T-helper 9 cell (primary cell): ENCODE measurements around the gene TACSTD2.
"Not testable (repeated sequence)": the region's sequence is repeated elsewhere in the genome, so short reads cannot be mapped to it uniquely, and the experiment has no call there.

Experiments used
- DNase-seq: peaks from one replicate; pipeline ENCODE4 v3.0.0-alpha.2; 2020
- total RNA-seq, 2 donors: gene quantifications; one replicate each; lab custom pipeline; 2026; lab: John Stamatoyannopoulos, UW

The TACSTD2 gene
- total RNA-seq, result 0 to 0.14 reads per million in 2 donors

GRCh38 chr1:58576727-58577653 lies at the start of gene TACSTD2:
TSS of gene TACSTD2 (minus strand) at chr1:58577252. CDS start at chr1:58577156, 96 bp downstream.
- no peak for DNase-seq

- DNase-seq, result no peak
Observed at GRCh38 chr1:58626293-58626692, 49.2 kb upstream of the TACSTD2 start.

GRCh38 chr1:58623259-58623658 lies 46.2 kb upstream of the TACSTD2 start:
- DNase-seq, result not testable (repeated sequence)

GRCh38 chr1:58622571-58622970 lies 45.5 kb upstream of the TACSTD2 start:
- no peak for DNase-seq

- DNase-seq, result no peak
Observed at GRCh38 chr1:58621391-58621790, 44.3 kb upstream of the TACSTD2 start.

GRCh38 chr1:58620926-58621325 lies 43.9 kb upstream of the TACSTD2 start:
- DNase-seq, result no peak

GRCh38 chr1:58620259-58620658 lies 43.2 kb upstream of the TACSTD2 start:
- DNase-seq, result no peak

- DNase-seq, result no peak
Observed at GRCh38 chr1:58619286-58620054, 42.4 kb upstream of the TACSTD2 start.

- DNase-seq, result no peak
Observed at GRCh38 chr1:58618303-58618702, 41.3 kb upstream of the TACSTD2 start.

- no peak for DNase-seq
Observed at GRCh38 chr1:58611861-58612385, 34.9 kb upstream of the TACSTD2 start.

- DNase-seq, result no peak
Observed at GRCh38 chr1:58608945-58609344, 31.9 kb upstream of the TACSTD2 start.

GRCh38 chr1:58608297-58608696 lies 31.2 kb upstream of the TACSTD2 start:
- DNase-seq, result no peak

GRCh38 chr1:58607391-58607790 lies 30.3 kb upstream of the TACSTD2 start:
- no peak for DNase-seq

- DNase-seq, result not testable (repeated sequence)
Observed at GRCh38 chr1:58601921-58602320, 24.9 kb upstream of the TACSTD2 start.

- no peak for DNase-seq
Observed at GRCh38 chr1:58597996-58598395, 20.9 kb upstream of the TACSTD2 start.

GRCh38 chr1:58597076-58597475 lies 20.0 kb upstream of the TACSTD2 start:
- no peak for DNase-seq

- no peak for DNase-seq
Observed at GRCh38 chr1:58596631-58597052, 19.6 kb upstream of the TACSTD2 start.

GRCh38 chr1:58594546-58594945 lies 17.5 kb upstream of the TACSTD2 start:
- no peak for DNase-seq

- no peak for DNase-seq
Observed at GRCh38 chr1:58592522-58593134, 15.6 kb upstream of the TACSTD2 start.

- DNase-seq, result no peak
Observed at GRCh38 chr1:58591806-58592205, 14.8 kb upstream of the TACSTD2 start.

- DNase-seq, result no peak
Observed at GRCh38 chr1:58590019-58590418, 13.0 kb upstream of the TACSTD2 start.

GRCh38 chr1:58588396-58588795 lies 11.3 kb upstream of the TACSTD2 start:
- no peak for DNase-seq

- no peak for DNase-seq
Observed at GRCh38 chr1:58587667-58588066, 10.6 kb upstream of the TACSTD2 start.
